GM23248 (cell line): Measurements from ENCODE around the gene EEF2K.

Experiments
- EZH2 ChIP-seq: fragments of 200-600 bp; sonication (generic); IDR thresholded peaks from 2 replicates; pipeline ENCODE4 v1.6.1; 2018; ENCODE audit warnings: antibody characterized with exemption, mild to moderate bottlenecking; ENCODE audit not compliant: insufficient read depth, poor library complexity, severe bottlenecking
- EZH2phosphoT487 ChIP-seq: fragments of 200-600 bp; sonication (generic); IDR thresholded peaks from 2 replicates; pipeline ENCODE4 v1.6.1; 2018; ENCODE audit warnings: antibody characterized with exemption, moderate library complexity, mild to moderate bottlenecking, low read depth; ENCODE audit not compliant: insufficient read depth

DNA sequence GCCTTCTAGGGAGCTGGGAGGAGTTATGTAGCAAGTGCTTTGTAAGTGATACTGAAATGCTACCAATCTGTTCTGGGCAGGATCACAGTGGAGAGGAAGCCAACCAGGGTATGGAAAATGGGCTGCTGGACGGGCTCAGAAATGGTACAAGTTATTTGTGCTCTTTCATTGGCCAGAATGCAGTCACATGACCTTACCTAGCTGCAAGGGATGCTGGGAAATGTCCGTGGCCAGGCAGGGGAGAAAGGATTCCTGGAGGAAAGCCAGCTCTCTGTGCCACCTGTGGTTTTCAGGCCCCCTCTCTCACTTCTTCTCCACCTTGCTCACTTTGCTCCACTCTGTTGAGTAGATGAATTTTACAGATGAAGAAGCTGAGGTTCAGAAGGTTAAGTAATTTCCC, 4.8 kb downstream of the EEF2K start:
- TF ChIP-seq EZH2 (no peak), EZH2phosphoT487 (no peak)
